ENCODE data around the gene BRME1. TPM values are rescaled to one million over a fixed set of nuclear protein-coding genes. Genes with fewer than 3 reads are reported as not detected.

The BRME1 gene
- total and polyA plus RNA-seq, 2 of the 13 experiments (the other 11 are each of a cell fraction or from before 2014, with no cell fraction given), result 0.74 to 1.5 TPM

DNA sequence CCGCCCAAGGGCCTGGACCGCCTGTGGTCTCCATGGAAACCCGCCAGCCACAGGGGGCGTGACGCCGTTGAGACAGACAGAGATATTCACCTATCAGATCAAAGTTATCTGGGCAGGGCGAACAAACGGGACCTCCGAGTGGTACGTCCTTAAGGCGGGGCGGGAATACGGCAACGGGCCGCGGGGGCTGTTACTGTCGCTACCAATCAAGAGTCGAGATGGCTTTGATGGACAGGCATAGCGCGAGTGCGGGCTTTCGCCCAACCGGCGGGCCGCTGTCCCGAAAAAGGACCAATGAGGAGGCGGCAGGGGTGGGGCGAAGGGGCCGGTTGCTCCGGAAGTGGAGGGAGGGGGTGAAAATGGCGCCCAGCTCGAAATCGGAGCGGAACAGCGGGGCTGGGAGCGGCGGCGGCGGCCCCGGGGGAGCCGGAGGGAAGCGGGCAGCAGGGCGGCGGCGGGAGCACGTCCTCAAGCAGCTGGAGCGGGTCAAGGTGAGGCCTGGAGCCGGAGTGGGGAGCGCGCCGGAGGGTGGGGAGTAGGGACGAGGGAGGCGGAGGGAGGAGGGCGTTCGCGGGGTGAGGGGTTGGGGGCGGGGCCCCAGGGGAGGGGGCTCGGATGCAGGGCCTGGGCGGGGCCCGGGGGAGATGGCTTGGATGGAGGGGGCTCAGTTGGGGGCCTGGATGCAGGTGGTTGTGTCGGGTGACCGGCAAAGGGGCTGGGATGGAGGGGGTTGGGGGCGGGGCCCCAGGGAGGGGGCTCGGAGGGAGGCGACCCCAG, 46.4 kb upstream of the BRME1 start, which contains the start of gene DCAF15 (continued):
- TF ChIP-seq, protein P1, sequence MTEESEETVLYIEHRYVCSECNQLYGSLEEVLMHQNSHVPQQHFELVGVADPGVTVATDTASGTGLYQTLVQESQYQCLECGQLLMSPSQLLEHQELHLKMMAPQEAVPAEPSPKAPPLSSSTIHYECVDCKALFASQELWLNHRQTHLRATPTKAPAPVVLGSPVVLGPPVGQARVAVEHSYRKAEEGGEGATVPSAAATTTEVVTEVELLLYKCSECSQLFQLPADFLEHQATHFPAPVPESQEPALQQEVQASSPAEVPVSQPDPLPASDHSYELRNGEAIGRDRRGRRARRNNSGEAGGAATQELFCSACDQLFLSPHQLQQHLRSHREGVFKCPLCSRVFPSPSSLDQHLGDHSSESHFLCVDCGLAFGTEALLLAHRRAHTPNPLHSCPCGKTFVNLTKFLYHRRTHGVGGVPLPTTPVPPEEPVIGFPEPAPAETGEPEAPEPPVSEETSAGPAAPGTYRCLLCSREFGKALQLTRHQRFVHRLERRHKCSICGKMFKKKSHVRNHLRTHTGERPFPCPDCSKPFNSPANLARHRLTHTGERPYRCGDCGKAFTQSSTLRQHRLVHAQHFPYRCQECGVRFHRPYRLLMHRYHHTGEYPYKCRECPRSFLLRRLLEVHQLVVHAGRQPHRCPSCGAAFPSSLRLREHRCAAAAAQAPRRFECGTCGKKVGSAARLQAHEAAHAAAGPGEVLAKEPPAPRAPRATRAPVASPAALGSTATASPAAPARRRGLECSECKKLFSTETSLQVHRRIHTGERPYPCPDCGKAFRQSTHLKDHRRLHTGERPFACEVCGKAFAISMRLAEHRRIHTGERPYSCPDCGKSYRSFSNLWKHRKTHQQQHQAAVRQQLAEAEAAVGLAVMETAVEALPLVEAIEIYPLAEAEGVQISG (CRISPR knock-in tag; IDR thresholded peaks at IDR 0.05), result peak; percentile 25; the same call in 1 of the 2 replicates
- TF ChIP-seq ZNF773 (CRISPR knock-in tag; IDR thresholded peaks at IDR 0.05; ENCODE audit: borderline replicate concordance), result no peak
- TF ChIP-seq SALL1 (CRISPR knock-in tag; IDR thresholded peaks at IDR 0.05), result peak; percentile 22; the same call in 1 of the 2 replicates
- peak; percentile 87 for TF ChIP-seq CREM (IDR thresholded peaks at IDR 0.05)
- no peak for TF ChIP-seq CREM (CRISPR knock-in tag; IDR thresholded peaks at IDR 0.05)
- 0 out of 2 replicates have a peak, but pooled peaks have one; percentile 27 for TF ChIP-seq SALL2 (CRISPR knock-in tag; IDR thresholded peaks at IDR 0.05)
- TF ChIP-seq, protein P2, sequence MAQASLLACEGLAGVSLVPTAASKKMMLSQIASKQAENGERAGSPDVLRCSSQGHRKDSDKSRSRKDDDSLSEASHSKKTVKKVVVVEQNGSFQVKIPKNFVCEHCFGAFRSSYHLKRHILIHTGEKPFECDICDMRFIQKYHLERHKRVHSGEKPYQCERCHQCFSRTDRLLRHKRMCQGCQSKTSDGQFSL (CRISPR knock-in tag; IDR thresholded peaks at IDR 0.05), result peak; percentile 70; the same call in 1 of the 2 replicates
- peak; percentile 30; the same call in 1 of the 2 replicates for TF ChIP-seq ZMYM4 (CRISPR knock-in tag; IDR thresholded peaks at IDR 0.05)
- TF ChIP-seq, protein P3, sequence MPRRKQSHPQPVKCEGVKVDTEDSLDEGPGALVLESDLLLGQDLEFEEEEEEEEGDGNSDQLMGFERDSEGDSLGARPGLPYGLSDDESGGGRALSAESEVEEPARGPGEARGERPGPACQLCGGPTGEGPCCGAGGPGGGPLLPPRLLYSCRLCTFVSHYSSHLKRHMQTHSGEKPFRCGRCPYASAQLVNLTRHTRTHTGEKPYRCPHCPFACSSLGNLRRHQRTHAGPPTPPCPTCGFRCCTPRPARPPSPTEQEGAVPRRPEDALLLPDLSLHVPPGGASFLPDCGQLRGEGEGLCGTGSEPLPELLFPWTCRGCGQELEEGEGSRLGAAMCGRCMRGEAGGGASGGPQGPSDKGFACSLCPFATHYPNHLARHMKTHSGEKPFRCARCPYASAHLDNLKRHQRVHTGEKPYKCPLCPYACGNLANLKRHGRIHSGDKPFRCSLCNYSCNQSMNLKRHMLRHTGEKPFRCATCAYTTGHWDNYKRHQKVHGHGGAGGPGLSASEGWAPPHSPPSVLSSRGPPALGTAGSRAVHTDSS (CRISPR knock-in tag; conservative IDR thresholded peaks at IDR 0.05), result no peak
- TF ChIP-seq SP4 (CRISPR knock-in tag; IDR thresholded peaks at IDR 0.05), result peak; percentile 97
- peak; percentile 56; the same call in 1 of the 2 replicates for TF ChIP-seq KDM2A (CRISPR knock-in tag; IDR thresholded peaks at IDR 0.05; ENCODE audit: borderline replicate concordance, low read depth)
- TF ChIP-seq, protein P4, sequence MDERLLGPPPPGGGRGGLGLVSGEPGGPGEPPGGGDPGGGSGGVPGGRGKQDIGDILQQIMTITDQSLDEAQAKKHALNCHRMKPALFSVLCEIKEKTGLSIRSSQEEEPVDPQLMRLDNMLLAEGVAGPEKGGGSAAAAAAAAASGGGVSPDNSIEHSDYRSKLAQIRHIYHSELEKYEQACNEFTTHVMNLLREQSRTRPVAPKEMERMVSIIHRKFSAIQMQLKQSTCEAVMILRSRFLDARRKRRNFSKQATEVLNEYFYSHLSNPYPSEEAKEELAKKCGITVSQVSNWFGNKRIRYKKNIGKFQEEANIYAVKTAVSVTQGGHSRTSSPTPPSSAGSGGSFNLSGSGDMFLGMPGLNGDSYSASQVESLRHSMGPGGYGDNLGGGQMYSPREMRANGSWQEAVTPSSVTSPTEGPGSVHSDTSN (CRISPR knock-in tag; IDR thresholded peaks at IDR 0.05), result peak; percentile 98
- peak; percentile 40; the same call in 1 of the 2 replicates for TF ChIP-seq TARDBP (CRISPR knock-in tag; IDR thresholded peaks at IDR 0.05)
- TF ChIP-seq, protein P5, sequence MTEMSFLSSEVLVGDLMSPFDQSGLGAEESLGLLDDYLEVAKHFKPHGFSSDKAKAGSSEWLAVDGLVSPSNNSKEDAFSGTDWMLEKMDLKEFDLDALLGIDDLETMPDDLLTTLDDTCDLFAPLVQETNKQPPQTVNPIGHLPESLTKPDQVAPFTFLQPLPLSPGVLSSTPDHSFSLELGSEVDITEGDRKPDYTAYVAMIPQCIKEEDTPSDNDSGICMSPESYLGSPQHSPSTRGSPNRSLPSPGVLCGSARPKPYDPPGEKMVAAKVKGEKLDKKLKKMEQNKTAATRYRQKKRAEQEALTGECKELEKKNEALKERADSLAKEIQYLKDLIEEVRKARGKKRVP (CRISPR knock-in tag; IDR thresholded peaks at IDR 0.05), result no peak
- 0 out of 2 replicates have a peak, but pooled peaks have one; percentile 23 for TF ChIP-seq HDAC2 (CRISPR knock-in tag; IDR thresholded peaks at IDR 0.05)
- peak; percentile 46 for TF ChIP-seq ASH2L (IDR thresholded peaks at IDR 0.05; ENCODE audit: insufficient read length, low read depth, low read length)
- TF ChIP-seq CBX1 (IDR thresholded peaks at IDR 0.05; ENCODE audit: low read depth), result peak; percentile 28
- peak; percentile 89 for TF ChIP-seq PHF8 (CRISPR knock-in tag; IDR thresholded peaks at IDR 0.05)
- no peak for TF ChIP-seq CHD4 (IDR thresholded peaks at IDR 0.05; ENCODE audit: borderline replicate concordance, low read length)
- TF ChIP-seq MED8 (CRISPR knock-in tag; IDR thresholded peaks at IDR 0.05; ENCODE audit: insufficient replicate concordance), result no peak
- TF ChIP-seq TAF15 (IDR thresholded peaks at IDR 0.05; ENCODE audit: low read depth, low read length, poor library complexity, severe bottlenecking), result no peak
- TF ChIP-seq ZNF225 (CRISPR knock-in tag; IDR thresholded peaks at IDR 0.05), result 0 out of 2 replicates have a peak, but pooled peaks have one; percentile 50
